Activated naive CD4-positive, alpha-beta T cell treated with anti-CD3 and anti-CD28 coated beads, Interleukin-2, amount 50 U/mL, for 72 hours (primary cell): ENCODE data around the gene KRT79. TPM values are rescaled to one million over a fixed set of nuclear protein-coding genes. Genes with fewer than 3 reads are reported as not detected.
A peak's percentile ranks its signal among the peaks of the same experiment; 100 is the strongest.

Source experiments
- ATAC-seq, 2 donors: fragments of 150-1000 bp; cut with Tn5 transposase; 2 replicates each; pipeline ENCODE4 v1.10.0; 2021; ENCODE audit warnings: mild to moderate bottlenecking in 2 of 2, moderate library complexity in 2 of 2
- DNase-seq, 2 donors: peaks; one replicate each; pipeline ENCODE4 v3.0.0; 2021 to 2022; ENCODE audit warnings: low spot score in 2 of 2
- H3K27ac Mint-ChIP-seq, 2 donors: one replicate each; pipeline ENCODE4 v1.8.0; 2022; ENCODE audit warnings: mild to moderate bottlenecking in 2 of 2, mixed read lengths in 2 of 2
- H3K36me3 Mint-ChIP-seq, 2 donors: one replicate each; pipeline ENCODE4 v1.8.0; 2022; ENCODE audit warnings: mixed read lengths in 2 of 2
- H3K9me3 Mint-ChIP-seq, 2 donors: one replicate each; pipeline ENCODE4 v1.8.0; 2022; ENCODE audit warnings: mixed read lengths in 2 of 2
- total RNA-seq, 2 donors: library from RNA; stranded (reverse); gene quantifications; one replicate each; pipeline ENCODE4 v1.2.3, GENCODE V29; 2022

Gene KRT79
- total RNA-seq, 2 donors from 2014 or later, result 0.12 to 0.25 TPM

DNA sequence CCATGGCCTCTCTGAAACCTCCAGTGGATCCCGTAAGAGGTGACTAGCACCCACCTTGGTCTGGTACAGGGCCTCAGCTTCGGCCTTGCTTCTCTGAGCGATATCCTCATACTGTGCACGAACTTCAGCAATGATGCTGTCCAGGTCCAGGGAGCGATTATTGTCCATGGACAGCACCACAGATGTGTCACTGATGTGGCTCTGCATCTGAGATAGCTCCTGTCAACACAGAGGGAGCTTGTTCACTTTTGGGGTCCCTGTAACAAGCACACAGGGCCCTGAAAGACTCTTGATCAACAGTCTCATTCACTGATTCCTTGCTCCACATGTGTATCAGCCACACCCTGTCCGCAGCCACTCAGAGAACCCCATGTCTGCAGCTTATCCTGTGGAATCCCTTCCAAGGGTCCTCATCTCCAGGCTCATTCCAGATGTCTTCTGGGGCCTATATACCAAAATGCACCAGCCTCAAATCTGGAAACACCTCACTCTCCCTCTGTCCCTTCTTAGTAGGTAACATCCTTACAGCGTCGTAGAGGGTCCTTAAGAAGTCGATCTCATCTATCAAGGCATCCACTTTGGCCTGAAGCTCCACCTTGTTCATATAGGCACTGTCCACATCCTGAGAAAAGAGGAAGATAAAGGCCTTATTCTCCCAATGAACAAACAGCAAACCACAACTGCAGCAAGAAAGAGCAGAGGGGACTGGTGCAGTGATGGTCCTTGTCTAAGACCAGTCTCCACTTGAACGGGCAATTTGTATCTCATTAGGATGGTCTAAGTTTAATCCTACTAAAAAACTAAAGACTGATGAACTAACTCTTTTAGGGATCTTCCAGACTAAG, 41.7 kb downstream of the KRT79 start:
- ATAC-seq (peak in 1 of 2 donors; percentile 4), DNase-seq (no peak)
- Mint-ChIP-seq H3K36me3 (no peaks in the 10 kb centered on the region), H3K9me3 (no peaks in the 10 kb centered on the region), H3K27ac (no peak overlapping the region)

DNA sequence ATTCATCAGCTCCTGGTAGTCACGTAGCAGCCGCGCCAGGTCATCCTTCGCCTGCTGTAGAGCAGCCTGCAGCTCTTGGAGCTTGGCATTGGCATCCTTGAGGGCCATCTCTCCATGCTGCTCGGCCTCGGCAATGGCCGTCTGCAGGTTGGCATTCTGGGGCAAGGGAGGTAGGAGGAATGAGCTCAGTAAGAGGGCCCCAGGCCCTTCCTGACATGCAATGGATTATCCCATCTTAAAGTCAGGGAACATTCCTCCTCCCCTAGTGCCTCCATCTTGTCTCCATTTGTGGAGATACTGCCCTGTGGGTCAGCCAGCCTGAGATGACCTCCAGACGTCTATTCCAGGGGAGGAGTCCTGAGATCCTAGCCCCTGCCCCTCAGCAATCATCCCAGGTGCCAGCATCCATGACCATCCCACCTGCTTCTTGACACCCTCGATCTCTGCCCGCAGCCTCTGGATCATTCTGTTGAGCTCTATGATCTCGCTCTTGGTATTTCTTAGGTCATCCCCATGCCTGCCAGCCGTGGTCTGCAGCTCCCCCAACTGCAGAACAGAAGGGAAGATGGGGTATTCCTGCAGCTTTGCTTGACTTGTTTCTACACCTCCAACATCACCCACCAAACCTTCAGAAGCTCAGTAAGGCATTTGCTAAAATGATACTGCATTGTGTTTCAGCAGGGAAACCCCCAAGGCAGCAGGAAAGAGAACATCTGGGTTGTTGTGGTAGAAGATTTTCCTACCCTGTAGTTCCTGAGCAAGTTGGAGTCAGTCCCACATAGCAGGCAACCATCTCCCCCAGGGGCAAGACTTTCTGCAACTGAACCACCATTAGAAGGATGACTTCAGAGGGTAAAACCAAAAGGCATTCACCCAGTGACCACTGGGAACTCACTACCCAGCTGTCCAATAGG, 42.6 kb downstream of the KRT79 start:
- H3K36me3 Mint-ChIP-seq, result no peaks in the 10 kb centered on the region

GRCh38 chr12:52790427-52791270, 43.5 kb downstream of the KRT79 start:
- no peaks in the 10 kb centered on the region for H3K9me3 Mint-ChIP-seq
- H3K27ac Mint-ChIP-seq, result no peak overlapping the region
- no peak for ATAC-seq
- H3K36me3 Mint-ChIP-seq, result no peaks in the 10 kb centered on the region
- no peak for DNase-seq

More for the DNA sequence above, 42.6 kb downstream of the KRT79 start:
- DNase-seq, result no peak
- Mint-ChIP-seq H3K27ac (no peak overlapping the region), H3K9me3 (no peaks in the 10 kb centered on the region)
- ATAC-seq, result peak in 1 of 2 donors; percentile 23

DNA sequence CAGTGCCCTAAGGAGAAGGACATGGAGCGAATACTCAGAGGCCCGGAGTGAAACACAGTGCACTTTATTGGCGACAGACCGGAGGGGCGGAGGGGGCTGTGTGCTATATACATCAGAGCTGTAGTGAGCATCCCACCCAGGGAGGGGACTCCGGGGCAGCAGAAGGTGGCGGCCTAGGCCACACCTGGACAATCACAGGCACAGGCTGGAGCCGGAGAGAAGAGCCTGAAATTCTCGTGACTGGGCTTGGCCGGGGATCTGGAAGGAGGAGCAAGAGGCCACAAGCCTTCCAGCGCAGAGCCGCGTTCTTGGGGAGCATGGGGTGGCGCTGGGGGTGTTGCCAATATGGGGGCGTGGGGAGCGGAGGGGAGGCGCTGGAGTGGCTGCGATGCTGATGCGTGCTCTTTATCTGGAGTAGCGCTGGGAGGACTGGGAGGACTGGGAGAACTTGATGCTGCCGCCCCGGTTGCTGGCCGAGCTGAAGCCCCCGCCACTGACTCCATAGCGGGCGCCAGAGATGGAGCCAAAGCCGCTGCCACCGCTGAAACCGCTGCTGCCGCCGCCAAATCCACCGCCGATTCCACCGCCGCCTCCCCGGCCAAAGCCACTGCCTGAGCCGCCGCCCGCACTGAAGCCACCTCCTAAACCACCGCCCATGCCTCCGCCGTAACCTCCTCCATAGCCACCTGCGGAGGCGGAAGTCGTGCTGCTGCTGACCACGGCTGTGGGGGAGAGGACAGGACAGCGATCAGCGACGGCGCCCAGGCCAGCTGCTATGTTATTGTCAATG, 44.3 kb downstream of the KRT79 start:
- Mint-ChIP-seq H3K36me3 (no peaks in the 10 kb centered on the region), H3K27ac (no peak overlapping the region), H3K9me3 (no peaks in the 10 kb centered on the region)
- no peak for ATAC-seq
- DNase-seq, result no peak

DNA sequence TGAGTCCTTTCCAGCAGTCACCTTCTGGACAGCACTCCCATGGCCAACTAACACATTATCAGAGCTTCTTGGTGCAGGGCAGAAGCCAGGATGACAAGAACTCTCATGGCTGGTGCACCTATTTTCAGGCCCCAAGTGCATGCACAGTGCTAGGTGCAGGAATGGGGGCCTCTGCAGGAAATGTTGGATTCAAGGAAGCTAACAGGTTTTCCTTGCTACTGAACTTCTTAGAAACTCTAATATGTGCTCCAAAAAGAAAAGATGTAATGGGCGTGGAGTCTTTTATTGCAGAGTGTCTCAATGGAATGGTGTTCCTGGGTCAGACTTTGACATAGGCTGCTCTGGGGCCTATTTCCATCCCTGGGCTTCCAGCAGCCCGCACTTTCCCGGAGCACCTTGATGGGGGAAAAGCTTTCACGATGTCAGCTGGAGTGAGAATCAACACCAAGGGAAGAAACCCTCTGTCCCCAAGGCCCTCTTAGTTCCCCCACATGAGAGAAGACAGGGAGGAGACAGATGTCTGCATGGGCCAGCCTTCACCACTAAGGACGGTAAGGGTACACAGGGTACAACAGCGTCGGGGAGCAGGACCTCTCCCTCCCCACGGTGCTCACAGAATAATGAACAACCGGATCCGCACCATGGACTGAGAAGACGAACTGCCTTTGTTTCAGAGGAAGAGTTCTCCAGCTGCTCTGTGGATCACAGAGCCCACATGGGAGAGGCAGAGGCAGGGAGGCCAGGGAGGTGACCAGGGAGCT, 45.1 kb downstream of the KRT79 start:
- Mint-ChIP-seq H3K9me3 (no peaks in the 10 kb centered on the region), H3K27ac (no peak overlapping the region), H3K36me3 (no peaks in the 10 kb centered on the region)
- no peak for DNase-seq
- no peak for ATAC-seq

- no peak for DNase-seq
- ATAC-seq, result no peak
- H3K27ac Mint-ChIP-seq, result no peak overlapping the region
These were observed 45.8 kb downstream of the KRT79 start for GRCh38 chr12:52788192-52788875.

DNA sequence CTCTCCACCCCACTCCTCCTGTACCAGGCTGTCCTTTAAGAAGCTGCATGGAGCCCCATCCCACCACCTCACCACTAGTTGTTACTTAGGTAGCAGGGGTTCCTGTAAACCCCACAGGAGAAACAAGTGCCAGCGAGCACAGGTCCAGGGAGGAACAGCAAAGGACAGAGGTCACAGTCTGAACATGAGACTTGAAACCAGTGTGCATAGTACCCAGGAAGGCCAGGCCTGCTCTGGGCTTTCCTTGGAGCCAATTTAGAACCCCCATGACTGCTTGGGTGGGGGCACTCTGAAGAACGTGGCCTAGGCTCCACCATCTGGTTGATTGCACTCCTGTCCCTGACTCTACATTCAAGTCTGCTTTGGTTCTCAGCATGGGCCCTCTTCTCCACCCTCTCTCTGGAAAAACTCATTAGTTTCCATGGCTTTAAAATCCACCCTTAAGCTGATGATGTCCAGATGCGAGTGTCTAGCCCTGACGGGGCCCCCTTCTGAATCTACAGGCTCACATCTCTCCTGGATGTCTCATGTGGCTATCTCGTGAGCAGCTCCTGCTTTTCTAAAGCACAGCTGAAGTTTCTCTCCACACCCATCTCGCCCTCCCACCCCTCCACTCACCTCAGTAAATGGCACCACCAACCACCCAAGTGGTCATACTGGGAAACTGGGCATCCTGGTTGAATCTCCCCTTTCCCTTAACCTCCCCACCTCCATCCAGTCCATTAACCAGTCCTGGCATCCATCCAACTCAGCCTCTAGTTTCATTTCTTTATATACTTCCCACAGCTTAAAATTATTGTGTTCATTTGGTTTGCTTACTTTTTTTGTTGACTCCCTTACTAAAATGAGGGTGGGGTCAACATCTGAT, 46.6 kb downstream of the KRT79 start:
- no peak overlapping the region for H3K27ac Mint-ChIP-seq
- no peaks in the 10 kb centered on the region for H3K36me3 Mint-ChIP-seq
- DNase-seq (no peak), ATAC-seq (no peak)
- no peaks in the 10 kb centered on the region for H3K9me3 Mint-ChIP-seq

More at GRCh38 chr12:52788192-52788875, 45.8 kb downstream of the KRT79 start:
- H3K36me3 Mint-ChIP-seq, result no peaks in the 10 kb centered on the region
- H3K9me3 Mint-ChIP-seq, result no peaks in the 10 kb centered on the region

GRCh38 chr12:52784909-52785308, 49.2 kb downstream of the KRT79 start:
- ATAC-seq, result no peak
- no peak for DNase-seq
- Mint-ChIP-seq H3K36me3 (no peaks in the 10 kb centered on the region), H3K9me3 (no peaks in the 10 kb centered on the region), H3K27ac (no peak overlapping the region)

DNA sequence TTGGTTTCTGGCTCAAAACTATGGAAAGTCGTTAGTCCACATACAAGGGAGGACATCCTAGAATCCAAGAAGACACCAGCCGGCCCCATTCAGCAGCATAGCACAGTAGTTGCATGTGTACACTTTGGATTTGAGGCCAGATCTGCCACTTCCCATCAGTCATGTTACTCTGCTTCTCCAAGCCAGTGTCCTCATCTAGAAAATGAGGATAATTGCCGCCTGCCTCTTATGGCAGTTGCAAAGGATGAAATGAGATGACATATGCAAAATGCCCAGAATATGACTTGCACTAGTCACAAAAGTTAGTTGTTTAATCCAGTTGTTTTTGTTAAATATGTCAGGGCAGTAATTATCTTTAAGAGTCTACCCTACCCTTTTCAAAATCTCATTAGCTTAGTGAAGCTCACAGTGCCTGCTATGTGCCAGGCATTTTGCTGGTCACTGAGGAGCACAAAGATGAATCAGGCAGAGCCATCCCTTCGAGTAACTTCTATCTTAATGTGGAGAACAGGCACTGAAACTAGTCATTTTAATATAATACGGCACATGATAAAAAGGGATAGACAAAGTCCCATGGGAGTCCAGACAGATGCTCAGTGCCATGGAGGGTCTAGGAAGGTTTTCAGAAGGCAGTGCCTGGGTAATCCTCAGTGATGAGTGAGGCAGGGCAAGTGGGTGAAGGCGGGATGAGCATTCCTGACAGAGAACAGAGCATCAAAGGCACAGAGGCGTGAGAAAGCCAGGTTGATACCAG, 50.4 kb downstream of the KRT79 start:
- H3K36me3 Mint-ChIP-seq, result no peaks in the 10 kb centered on the region
- no peak for DNase-seq

DNA sequence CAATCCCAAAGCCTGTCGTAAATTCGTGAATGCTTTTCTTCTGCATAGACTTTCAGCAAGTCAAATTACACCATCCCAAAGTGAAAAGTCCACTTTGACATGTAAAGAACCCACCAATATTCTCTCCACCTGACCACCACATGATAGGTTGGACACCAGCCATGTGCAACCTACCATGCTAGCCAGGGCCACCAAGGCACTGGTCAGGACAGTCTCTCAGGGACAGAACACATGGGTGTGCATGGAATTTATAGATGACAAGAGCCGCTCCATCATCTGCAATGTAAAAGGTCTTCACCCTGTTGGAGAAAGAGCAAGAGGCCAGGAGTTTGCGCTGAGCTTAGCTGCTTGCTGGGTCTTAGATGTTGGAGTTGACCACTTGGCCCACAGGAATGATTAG, 51.6 kb downstream of the KRT79 start:
- Mint-ChIP-seq H3K36me3 (no peaks in the 10 kb centered on the region), H3K27ac (no peak overlapping the region), H3K9me3 (no peaks in the 10 kb centered on the region)
- DNase-seq (no peak), ATAC-seq (no peak)

More for the DNA sequence above, 50.4 kb downstream of the KRT79 start:
- Mint-ChIP-seq H3K27ac (no peak overlapping the region), H3K9me3 (no peaks in the 10 kb centered on the region)
- no peak for ATAC-seq

GRCh38 chr12:52781399-52782082, 52.6 kb downstream of the KRT79 start:
- Mint-ChIP-seq H3K9me3 (no peaks in the 10 kb centered on the region), H3K36me3 (no peaks in the 10 kb centered on the region), H3K27ac (no peak overlapping the region)
- DNase-seq (no peak), ATAC-seq (no peak)

- Mint-ChIP-seq H3K36me3 (no peaks in the 10 kb centered on the region), H3K27ac (no peak overlapping the region), H3K9me3 (no peaks in the 10 kb centered on the region)
- no peak for DNase-seq
- no peak for ATAC-seq
These were observed 54.2 kb downstream of the KRT79 start for GRCh38 chr12:52779914-52780313.

DNA sequence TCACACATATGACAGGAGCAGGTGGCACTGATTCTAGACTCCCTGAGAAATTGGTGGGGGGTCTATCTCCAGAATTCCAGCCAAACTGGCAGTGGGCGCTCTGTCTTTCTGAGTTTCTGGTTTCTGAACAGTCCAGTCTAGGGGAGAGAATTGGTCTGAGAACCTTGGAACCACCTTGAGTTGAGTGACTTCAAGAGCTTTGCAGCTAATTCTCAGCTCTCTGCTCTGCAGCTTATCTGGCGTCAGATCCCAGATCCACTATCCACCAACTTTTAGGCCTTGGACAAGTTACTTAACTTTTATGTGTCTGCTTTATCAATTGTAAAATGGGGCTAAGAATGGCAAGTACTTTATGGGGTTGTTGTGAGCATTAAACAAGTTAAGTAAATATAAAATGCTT, 55.3 kb downstream of the KRT79 start:
- Mint-ChIP-seq H3K9me3 (no peaks in the 10 kb centered on the region), H3K36me3 (no peaks in the 10 kb centered on the region), H3K27ac (no peak overlapping the region)
- no peak for DNase-seq
- no peak for ATAC-seq
